Measurements from ENCODE around the gene ARMH2.

- TF ChIP-seq CTCF (IDR thresholded peaks at IDR 0.05) = no peak
- TF ChIP-seq EZH2 (IDR thresholded peaks at IDR 0.05; ENCODE audit: borderline replicate concordance, insufficient read depth, low read depth, low read length, poor library complexity, severe bottlenecking) = no peak
These were observed 49.7 kb upstream of the ARMH2 start for GRCh38 chr6:24848461-24848860.
